NCI-H2227 (cell line): Measurements from ENCODE around the gene PARP15.

Source experiments
- DNase-seq: peaks from one replicate; lab custom pipeline; 2025; ENCODE audit not compliant: unreplicated experiment; lab: John Stamatoyannopoulos, UW

PARP15 gene

GRCh38 chr3:122568755-122569154, 8.7 kb upstream of the PARP15 start:
- DNase-seq: no peak

- DNase-seq: no peak
Observed at GRCh38 chr3:122572940-122573412, 4.5 kb upstream of the PARP15 start.

GRCh38 chr3:122576174-122576940, 1.1 kb upstream of the PARP15 start:
- no peak for DNase-seq

- DNase-seq: no peak
Observed at GRCh38 chr3:122578069-122578740, 755 bp downstream of the PARP15 start.

GRCh38 chr3:122580470-122580869, 3.0 kb downstream of the PARP15 start:
- DNase-seq: no peak

- DNase-seq: no peak
Observed at GRCh38 chr3:122581622-122582021, 4.2 kb downstream of the PARP15 start.

- no peak for DNase-seq
Observed at GRCh38 chr3:122582390-122582789, 4.9 kb downstream of the PARP15 start.

GRCh38 chr3:122586098-122586497, 8.6 kb downstream of the PARP15 start:
- no peak for DNase-seq

GRCh38 chr3:122586773-122587485, 9.5 kb downstream of the PARP15 start:
- no peak for DNase-seq

GRCh38 chr3:122587572-122587971, 10.1 kb downstream of the PARP15 start:
- no peak for DNase-seq

- DNase-seq: no peak
Observed at GRCh38 chr3:122589297-122589696, 11.8 kb downstream of the PARP15 start.

- no peak for DNase-seq
Observed at GRCh38 chr3:122590610-122591009, 13.2 kb downstream of the PARP15 start.

GRCh38 chr3:122594025-122594424, 16.6 kb downstream of the PARP15 start:
- no peak for DNase-seq

GRCh38 chr3:122598151-122598550, 20.7 kb downstream of the PARP15 start:
- no peak for DNase-seq

- DNase-seq: no peak
Observed at GRCh38 chr3:122598556-122598955, 21.1 kb downstream of the PARP15 start.

- DNase-seq: no peak
Observed at GRCh38 chr3:122602011-122602710, 24.7 kb downstream of the PARP15 start.

- DNase-seq: no peak
Observed at GRCh38 chr3:122603056-122603455, 25.6 kb downstream of the PARP15 start.

GRCh38 chr3:122606330-122606729, 28.9 kb downstream of the PARP15 start:
- no peak for DNase-seq

GRCh38 chr3:122608916-122609315, 31.5 kb downstream of the PARP15 start:
- DNase-seq: no peak

- no peak for DNase-seq
Observed at GRCh38 chr3:122609798-122610559, 32.5 kb downstream of the PARP15 start.
